GM18505 (cell line): ENCODE data around the gene GSG1L.

Source experiments
- ATAC-seq: cut with Tn5 transposase; IDR thresholded peaks from one replicate; pipeline ENCODE4 v1.9.1; 2021; ENCODE audit not compliant: unreplicated experiment
- POLR2A ChIP-seq: IDR thresholded peaks from 4 replicates; pipeline ENCODE4 v1.6.1; 2011; ENCODE audit warnings: borderline replicate concordance; ENCODE audit not compliant: insufficient read depth, insufficient read length; ENCODE audit errors: extremely low read depth

The GSG1L gene

DNA sequence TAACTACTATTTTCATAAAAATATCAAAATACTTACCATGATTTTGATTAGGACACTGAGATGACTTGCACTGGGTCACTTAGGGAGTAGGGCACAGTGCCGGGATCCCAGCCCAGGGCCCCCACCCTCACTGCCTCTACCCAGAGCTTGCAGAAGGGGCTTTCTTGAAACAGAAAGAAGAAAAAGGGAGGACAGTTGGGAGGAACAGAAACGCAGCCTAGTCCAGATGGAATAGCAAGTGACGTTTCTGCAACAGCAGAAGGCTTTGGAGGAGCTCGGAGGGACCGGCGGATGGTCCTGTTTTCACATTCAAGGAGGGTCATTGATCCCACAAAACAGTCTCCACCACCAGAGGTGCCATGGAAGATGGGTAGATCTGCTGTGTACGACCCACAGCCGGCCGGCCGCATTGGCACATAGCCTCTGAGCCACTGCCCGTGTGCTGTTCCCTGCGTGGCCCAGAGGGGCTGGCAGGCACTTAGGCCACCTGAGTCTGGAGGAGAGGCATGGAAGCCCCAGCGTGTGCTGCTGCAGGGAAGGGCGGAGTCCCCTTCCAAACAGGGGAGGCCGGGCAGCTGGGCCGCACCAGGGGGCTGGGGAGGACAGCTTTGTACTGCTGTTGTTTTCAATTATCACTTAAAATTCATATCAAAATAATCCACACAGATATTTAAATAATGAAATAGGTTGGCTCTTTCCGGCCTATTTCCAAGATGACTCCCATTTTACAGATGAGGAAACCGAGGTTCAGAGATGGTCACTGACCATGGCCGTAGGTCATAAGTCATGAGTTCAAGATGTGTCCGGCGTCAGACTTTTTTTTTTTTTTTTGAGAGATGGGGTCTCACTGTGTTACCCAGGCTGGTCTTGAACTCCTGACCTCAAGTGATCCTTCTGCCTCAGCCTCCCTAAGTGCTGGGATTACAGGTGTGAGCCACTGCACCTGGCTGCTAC is 22.9 kb upstream of the GSG1L start:
- TF ChIP-seq POLR2A, result no peak
- ATAC-seq, result no peak

- TF ChIP-seq POLR2A, result no peak
- ATAC-seq, result no peak
Measured at GRCh38 chr16:28085389-28086171, 22.1 kb upstream of the GSG1L start.

DNA sequence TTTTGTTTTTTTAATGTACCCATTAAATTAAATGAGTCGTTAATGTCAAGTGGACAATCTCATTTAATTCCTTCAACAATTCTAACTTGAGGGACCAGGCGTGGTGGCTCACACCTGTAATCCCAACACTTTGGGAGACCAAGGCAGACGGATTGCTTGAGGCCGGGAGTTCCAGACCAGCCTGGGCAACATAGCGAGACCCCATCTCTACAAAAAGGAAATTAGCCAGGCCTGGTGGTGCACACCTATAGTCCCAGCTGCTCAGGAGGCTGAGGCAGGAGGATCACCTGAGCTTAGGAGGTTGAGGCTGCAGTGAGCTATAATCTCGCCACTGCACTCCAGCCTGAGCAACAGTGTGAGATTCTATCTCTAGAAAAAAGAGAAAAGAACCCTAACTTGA is 20.7 kb upstream of the GSG1L start:
- TF ChIP-seq POLR2A, result no peak
- no peak for ATAC-seq

- TF ChIP-seq POLR2A, result no peak
- no peak for ATAC-seq
Measured at GRCh38 chr16:28082624-28083023, 19.1 kb upstream of the GSG1L start.

DNA sequence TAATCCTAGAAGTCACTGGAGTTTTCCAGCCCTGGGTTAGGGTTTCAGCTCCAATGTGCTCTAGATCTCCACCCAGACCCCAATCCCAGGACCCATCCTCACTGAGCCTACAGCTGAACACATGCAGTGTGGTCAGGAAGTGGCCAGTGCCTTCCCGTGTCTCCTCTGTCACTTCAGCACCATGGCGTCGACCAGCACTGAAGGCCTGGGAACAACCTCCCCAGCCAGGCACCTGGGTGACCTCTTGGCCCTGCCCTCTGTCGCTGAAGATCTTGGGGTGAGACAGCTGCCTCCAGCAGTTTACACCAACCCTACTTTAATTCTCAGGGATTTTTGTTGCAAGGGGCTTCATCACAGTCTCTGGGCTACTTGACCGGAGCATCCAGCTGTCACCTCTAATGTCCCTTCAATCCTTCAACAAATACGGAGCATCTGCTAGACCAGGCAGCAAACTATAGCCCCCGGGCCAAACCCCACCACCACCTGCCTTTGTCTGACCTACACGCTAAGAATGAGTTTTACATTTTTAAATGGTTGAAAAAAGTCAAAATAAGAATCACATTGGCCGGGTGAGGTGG is 18.0 kb upstream of the GSG1L start:
- TF ChIP-seq POLR2A, result no peak
- ATAC-seq, result no peak

- no peak for TF ChIP-seq POLR2A
- no peak for ATAC-seq
Measured at GRCh38 chr16:28078261-28078660, 14.7 kb upstream of the GSG1L start.

- ATAC-seq, result no peak
- no peak for TF ChIP-seq POLR2A
Measured at GRCh38 chr16:28073836-28074235, 10.3 kb upstream of the GSG1L start.

DNA sequence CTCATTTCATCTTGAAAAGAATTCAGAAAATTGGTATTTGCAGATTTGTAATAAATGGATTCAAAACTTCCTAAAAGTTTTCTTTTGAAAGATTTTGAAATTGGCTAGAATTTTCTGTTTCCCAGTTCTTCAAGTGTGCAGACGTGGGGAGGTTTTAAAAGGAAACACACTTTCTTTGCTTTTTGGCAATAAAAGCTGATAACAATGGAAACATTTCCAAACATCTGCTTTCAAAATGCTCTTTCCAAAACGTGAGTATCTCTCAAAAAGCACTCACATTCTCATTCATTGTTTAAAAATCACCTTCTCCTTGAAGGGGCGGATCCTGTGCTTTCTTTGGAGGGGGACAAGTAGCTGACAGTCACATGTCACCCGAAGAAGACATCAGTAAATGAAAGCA is 8.6 kb upstream of the GSG1L start:
- no peak for ATAC-seq
- no peak for TF ChIP-seq POLR2A

DNA sequence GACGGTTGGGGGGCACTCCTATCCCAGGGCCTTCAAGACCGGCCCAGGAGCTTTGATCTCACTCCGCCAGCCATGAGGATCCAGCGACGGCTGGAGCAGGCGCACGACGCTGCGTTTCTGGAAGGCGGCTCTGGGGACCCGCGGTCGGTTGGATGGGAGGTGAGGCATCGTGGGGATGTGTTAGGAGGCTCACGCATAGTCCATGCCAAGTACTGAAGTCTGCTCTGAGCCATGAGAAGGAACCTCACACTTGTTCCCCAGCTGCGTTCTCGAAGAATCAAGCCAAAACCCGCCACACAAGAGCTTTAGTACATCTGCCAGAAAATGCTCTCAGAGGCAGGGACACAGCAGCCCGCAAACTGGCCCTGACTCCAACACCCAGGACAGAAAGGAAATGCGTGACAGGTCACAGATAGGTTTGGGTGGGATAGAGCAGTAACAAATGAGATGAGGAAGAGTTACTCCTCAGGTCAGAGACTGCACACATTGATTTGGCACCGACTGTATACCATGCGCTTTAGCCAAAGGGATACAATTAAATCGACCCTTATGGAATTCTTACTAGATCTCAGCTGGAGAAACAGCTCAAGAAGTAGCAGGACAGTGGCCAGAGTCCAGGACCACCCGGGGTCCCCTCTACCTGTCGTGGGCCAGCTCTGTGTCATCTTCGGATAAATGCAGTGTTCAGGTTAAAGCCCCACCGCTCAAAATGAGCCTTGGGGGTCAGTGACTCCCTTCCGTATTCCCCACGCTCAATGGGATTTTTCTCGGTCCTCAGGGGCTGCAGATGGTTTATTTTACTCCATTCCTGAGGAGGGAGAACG is 6.7 kb upstream of the GSG1L start:
- TF ChIP-seq POLR2A, result no peak
- ATAC-seq, result no peak

- no peak for TF ChIP-seq POLR2A
- no peak for ATAC-seq
Measured at GRCh38 chr16:28068976-28069375, 5.5 kb upstream of the GSG1L start.

DNA sequence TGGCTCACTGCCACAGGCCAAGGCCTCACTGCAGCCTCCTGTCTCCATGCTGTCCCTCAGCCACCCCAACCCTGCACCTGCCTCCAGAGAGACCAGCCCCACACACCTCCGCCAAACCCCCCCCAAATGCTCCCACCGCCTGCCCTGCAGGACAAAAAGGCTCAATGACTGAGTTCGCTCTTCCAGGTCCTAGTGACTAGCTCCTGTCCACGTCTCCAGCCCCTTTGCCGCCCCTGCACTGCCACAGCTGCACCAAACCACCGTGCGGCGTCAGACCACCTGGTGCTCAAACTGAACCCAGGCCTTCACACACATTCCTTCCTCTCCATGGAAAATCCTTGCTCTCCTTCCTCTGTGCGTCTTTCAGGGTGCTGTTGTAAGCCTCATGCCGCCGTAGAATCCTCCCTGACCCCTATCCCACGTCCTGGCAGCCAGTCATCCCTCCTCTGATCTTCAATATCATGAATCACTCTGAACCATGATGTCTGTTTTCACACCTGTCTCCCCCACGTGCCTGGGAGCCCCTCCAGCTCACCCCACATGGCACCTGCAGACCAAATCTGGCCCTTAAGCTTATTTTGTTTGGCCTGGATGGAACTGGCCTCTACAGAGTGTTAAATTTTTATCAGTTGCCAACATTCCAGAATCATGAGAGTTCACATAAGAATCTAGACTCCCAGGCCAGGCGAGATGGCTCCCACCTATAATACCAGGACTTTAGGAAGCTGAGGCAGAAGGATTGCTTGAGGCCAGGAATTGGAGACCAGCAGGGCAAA is 4.3 kb upstream of the GSG1L start:
- no peak for ATAC-seq
- TF ChIP-seq POLR2A, result no peak

DNA sequence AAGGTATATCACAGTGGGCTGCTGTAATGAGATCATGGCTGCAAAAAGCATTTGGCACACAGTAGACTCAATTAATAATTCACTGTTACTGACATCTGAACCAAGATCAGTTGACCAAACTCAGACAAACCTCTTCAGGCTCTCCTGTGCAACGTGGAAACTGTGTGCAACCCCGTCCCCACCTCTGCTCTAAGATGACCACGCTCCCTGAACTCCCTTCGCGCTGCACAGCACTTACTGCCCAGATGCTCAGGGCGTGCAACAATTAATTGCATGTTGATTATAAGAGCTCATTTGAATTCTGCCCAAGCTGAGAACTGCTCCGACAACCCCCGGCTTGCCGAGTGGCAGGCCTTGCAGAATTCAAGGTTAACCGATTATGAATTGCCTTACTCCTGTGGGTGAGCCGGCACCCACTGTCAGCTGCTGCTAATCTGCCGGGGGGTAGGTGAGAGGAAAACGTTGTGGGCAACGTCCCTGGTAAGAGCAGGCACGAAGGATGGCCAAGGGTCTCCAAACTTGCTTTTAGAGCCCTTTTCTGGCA is 1.3 kb upstream of the GSG1L start:
- no peak for TF ChIP-seq POLR2A
- ATAC-seq, result no peak
